HG02970 (cell line): Measurements from ENCODE around the gene LCN1.
"Not testable (repeated sequence)": the region's sequence is repeated elsewhere in the genome, so short reads cannot be mapped to it uniquely, and the experiment has no call there.

Source experiments
- ATAC-seq: cut with Tn5 transposase; IDR thresholded peaks from one replicate; pipeline ENCODE4 v1.9.1; 2021; ENCODE audit warnings: mild to moderate bottlenecking, moderate library complexity, moderate number of reproducible peaks; ENCODE audit not compliant: unreplicated experiment, low FRiP score

The LCN1 gene

DNA sequence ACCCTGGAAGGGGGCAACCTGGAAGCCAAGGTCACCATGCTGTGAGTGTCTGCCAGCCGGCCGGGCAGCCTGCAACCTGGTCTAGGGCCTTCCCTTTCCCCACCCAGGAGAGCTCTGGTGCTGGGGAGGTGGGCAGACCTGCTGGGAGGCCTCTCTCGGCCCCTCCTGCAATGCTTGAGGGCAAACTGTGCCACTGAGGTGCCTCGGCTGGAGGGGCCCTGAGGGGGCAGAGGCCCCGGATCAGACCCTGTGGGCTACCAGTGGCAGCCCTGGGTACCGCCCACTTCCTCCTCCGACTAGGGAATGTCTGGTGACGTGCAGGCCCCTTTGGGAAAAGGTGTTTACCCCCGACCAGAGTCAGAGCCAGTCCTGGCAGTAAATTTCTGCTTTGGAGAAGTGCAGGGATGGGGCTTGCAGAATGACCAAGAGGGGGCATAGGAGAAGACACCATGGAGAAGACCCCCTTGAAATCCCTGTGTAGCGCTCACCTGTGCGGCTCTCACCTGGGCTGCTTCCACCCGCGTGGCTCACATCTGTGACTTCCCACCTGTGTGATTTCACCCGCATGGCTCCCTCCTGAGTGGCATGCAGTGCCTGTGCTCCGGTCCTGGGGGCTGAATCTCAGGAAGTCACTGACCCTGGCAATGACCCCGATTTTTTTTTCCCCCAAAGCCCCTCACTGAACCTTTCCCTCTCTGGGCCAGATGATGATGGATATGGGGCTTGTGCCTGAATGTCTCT lies 1.1 kb downstream of the LCN1 start:
- ATAC-seq, result no peak

DNA sequence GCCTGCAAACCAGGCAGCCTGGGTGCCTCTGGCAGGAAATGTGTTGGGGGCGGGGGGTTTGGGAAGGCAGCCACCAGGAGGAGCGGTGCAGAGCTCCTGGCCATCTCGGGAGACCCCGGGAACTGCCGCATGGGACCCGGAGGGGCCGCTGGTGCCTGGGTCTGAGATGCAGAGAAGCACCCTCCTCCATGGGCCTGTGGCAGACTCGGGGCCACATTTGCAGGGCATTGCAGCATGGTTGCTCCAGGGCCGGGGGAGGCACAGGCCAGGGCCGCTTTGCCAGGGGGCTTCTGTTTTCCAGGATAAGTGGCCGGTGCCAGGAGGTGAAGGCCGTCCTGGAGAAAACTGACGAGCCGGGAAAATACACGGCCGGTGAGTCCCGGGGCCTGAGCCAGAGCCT lies 1.7 kb downstream of the LCN1 start:
- no peak for ATAC-seq

DNA sequence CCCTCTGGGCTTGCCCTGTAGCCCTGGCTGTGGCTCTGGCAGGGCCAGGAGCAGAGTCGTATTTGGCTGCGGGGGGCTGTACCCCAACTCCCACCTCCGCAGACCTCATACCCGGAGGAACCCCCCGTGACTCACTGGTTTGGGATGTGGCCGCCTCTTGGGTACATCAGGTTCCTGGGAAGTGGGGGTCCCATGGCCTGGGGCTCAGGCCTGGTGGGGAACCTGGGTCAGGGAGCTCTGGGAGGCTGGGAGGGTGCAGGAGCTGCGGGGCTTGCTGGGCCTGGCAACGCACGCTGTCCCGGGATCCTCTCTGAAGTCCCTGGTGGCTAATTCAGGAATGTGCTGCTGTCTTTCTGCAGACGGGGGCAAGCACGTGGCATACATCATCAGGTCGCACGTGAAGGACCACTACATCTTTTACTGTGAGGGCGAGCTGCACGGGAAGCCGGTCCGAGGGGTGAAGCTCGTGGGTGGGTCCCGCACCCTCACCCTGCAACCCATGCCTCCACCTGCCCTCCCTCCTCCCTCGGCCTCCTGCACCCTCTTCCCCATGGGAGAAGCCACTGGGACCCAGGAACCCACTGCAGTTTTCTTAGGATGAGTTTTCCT lies 2.4 kb downstream of the LCN1 start:
- no peak for ATAC-seq

DNA sequence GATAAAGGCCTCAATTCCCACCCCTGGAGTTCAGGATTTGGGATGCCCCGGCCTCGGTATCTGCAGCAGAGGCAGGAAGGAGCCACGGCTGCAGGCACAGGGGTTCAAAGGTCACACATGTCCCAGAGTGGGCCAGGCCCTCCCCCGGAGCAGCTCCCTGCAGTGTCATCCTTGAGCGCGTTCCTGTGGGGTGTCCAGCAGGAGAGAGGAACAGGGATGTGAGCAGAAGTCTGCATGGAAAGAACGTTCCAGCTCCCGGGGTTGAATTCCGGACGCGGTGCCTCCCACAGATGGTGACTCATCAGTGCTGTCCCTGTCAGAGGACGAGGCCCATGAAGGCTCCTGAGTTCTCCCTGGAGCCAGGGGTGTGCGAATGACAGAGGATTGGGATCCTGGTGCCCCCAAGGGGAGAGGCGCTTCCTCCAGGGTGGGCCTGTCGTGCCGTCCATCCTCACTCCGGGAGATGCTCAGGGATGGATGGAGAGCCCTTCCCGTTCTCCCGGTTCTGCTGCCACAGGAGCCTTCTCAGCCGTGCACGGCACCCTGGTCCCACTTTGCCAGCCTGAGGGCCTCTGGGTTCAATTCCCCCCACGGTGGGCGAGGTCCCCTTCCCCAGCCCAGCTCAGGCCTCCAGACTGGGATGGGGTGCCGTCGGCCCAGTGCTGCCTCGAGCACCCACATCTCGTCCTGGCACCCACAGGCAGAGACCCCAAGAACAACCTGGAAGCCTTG lies 3.1 kb downstream of the LCN1 start:
- no peak for ATAC-seq

DNA sequence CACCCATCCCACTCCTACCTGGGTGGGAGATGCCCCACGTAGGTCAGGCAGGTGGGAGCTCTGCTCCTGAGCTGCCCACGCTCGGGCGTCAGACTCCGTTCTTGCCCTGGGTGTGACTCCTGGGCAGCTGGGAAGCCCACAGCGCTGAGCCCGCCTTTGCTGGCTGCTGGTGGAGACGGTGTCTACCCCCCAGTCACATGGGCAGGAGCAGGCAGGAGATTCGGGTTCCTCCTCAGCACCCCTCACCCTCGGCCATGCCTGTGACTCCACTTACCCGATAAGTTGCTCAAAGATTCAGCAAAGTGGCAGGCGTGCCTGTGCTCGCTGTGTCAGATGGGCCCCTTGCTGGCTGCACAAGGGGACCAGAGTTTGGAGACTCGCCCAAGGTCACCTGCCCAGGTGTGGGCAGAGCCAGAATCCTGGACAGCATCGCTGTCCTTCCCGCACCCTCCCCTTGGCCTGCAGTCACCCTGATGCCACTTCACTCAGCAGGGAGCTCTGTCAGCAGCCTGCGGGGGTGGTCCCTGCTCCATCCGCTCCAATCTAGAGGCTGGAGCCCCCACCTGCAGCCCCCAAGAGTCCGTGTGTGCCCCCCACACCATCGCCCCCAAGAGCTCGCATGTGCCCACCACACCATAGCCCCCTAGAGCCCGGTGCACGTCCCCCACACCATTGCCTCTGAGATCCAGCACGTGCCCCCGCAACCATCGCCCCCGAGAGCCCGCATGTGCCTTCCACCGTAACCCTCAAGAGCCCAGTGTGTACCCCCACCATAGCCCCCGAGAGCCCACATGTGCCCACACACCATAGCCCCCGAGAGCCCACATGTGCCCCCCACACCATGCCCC lies 4.2 kb downstream of the LCN1 start:
- ATAC-seq, result no peak

DNA sequence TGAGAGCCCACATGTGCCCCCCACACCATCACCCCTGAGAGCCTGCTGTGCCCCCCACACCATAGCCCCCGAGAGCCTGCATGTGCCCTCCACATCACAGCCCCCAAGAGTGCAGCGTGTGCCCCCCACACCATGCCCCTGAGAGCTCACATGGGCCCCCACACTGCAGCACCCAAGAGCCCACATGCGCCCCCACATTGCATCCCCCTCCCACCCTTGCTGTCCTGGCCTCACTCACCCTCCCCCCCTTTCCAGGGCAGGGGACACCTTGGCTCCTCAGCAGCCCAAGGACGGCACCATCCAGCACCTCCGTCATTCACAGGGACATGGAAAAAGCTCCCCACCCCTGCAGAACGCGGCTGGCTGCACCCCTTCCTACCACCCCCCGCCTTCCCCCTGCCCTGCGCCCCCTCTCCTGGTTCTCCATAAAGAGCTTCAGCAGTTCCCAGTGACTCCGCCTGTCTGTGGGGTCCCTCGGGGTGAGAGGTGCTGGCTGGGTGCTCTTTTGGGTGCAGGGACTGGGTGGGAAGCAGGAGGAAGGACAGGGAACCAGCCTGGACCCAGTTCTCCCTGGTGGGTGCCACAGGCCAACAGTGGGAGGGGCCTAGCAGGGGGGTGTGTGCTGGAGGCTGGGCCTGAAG lies 5.0 kb downstream of the LCN1 start:
- no peak for ATAC-seq

DNA sequence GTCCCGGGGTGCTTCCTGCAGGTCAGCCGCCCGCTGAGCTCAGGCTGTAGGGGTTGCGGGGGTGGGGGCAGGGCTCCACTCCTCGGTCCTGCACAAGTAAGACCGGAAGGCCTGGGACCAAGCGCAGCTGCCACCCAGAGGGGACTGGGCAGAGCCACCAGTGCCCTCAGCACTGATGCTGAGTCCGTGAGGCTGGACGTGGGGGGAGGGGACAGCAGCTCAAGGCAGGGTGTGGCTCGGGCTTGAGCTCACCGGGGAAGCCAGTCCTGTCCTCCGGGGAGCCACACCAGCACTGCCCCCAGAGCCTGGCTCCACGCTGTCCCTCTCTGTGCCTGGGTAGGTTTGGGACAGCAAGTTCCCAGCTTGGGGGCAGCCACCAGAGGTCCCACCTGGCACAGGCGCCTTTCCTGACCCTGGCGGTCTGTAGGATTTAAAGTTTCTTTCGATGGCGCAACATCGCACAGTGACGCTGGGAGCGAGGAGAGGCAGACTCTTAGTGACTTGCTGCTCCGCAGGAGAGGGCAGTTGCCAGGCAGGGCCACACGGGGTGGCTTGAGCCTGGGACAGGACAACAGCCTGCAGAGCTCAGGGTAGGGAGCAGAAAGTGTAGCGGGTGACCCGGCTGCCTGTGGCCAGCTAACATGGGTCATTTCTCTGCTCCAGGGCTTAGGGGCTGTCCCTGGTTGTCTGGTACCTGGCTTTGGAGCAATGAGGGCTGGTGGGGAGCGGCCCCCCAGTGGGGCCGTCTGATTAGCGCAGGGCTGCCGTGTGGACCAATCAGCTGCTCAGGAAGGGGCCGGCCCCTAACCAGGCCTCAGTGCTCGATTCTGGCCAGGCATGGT lies 5.7 kb downstream of the LCN1 start:
- ATAC-seq, result no peak

DNA sequence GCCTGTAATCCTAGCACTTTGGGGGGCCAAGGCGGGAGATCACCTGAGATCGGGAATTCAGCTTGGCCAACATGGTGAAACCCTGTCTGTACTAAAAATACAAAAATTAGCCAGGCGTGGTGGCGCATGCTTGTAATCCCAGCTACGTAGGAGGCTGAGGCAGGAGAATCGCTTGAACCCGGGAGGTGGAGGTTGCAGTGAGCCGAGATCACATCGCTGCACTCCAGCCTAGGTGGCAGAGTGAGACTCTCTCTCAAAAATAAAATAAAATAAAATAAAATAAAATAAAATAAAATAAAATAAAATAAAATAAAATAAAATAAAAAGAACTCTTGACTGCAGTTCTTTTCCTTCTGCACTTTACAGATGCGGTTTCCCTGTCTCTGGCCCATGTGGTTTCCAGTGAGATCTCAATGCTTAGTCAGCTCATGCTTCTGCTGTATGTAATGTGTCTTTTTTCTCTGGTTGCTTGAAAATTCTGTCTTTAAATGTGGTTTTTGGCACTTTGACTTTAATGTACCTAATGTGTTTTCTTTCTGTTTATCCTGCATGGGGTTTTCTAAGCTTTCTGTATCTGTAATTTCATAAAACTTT lies 7.7 kb downstream of the LCN1 start:
- ATAC-seq, result not testable (repeated sequence)

DNA sequence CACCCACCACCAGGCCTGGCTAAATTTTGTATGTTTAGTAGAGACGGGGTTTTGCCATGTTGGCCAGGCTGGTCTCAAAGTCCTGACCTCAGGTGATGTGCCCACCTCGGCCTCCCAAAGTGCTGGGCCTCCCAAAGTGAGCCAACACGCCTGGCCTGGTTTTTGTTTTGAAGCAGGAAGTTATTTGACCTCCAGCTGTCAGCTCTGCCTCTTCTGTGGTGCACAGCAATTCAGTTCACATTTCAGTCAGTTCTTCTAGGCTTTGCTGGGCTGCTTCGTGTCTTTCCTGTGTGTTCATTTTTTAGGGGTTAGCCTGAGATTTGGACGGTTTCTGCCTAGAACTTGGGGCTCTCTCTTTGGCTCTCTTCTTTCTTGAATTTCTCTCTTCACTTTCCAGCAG lies 8.9 kb downstream of the LCN1 start:
- ATAC-seq, result no peak

DNA sequence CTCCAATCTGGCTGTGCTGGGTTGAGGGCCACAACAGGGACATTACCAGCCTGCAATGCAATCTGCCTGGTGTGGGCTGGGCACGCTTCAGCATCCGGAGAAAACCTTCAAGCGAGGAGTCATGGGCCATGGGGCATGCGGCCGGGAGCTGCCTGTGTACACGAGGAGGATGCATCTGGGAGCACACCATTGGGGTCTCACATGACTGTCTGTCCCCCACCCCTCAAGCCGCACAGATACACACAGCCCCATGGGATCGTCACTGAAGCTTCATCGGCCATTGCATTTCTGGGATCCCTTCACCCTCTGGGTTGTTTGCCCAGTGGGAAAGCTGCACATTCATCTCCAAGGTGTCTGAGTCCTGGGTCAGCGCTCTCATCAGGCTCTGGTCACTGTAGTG lies 9.9 kb downstream of the LCN1 start:
- no peak for ATAC-seq

DNA sequence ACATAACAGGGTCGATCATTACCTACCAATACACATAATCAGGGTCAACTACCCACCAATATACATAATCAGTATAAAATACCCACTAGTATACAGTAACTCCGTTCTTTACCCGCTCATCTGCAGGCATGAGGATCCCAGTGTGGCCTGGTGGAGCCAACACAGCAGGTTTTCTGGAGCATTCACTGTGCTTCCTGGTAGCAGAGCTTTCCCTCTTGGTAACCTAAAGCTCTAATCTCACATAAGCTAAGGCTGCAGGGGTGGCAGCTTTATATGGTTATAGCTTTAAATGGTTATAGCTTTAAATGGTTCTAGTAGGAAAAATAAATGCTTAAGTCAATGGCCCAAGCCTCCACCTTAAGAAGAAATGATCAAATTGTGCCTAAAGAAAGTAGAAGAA lies 11.9 kb downstream of the LCN1 start:
- no peak for ATAC-seq

DNA sequence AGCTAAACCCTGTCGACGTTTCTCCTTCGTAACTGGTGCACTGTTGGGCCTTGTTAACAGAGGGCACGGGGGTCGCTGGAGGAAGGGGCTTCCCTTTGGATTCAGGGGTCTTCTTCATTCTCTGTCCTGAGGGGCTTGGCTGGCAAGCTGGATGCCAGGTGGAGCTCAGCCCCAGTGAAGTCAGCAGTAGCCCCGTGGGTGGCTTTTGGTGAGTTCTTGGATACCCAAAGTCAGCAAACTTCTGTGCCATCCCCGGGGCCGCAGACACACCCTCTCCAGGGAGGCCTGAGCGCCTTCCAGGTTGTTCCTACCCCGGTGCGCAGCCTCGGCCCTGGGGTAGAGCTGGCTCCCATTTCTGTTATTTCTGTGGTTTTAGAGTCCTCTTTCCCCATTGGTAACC lies 12.4 kb downstream of the LCN1 start:
- no peak for ATAC-seq

DNA sequence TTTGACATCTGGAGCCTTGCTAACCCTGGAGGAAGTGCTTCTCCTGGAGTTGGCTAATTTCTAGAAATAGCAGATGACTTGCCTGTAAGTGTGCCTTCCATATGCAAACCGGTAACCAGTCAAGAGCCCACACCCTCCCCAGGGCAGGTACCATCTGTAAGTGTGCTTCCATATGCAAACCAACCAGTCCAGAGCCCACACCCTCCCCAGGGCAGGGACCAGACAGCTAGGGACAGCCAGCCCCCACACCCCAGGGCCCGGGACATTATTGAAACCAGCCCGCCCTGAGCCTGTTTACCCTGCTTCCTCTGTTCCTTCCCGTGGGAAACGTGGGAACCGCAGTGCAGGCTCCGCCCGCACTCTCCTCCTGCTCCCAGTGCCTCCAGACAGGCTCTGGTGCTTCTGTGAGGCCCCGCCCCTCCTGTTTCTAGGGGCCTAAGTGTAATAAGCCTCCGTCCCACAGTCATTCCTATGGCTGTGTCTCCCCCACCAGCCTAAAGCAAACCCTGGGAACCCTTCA lies 13.0 kb downstream of the LCN1 start:
- ATAC-seq, result not testable (repeated sequence)

DNA sequence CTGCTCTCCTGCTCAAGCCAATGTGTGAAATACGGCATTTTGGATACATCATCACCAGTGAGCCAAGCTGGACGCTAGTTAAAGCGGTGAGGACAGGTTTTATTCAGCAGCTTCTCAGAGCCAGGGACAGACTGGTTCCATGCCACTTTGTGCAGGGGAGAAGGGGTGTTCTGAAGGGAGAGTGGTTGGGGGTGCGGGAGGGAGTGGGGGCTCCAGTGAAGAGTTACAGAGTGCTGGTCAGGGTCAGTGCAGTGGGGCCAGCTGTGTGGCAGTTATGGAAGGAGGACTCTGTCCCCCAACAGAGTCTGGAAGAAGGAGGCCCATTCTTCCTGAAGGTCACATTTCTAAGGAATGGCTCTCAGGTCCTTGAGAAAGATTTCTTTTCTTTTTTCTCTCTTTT lies 13.6 kb downstream of the LCN1 start:
- not testable (repeated sequence) for ATAC-seq

DNA sequence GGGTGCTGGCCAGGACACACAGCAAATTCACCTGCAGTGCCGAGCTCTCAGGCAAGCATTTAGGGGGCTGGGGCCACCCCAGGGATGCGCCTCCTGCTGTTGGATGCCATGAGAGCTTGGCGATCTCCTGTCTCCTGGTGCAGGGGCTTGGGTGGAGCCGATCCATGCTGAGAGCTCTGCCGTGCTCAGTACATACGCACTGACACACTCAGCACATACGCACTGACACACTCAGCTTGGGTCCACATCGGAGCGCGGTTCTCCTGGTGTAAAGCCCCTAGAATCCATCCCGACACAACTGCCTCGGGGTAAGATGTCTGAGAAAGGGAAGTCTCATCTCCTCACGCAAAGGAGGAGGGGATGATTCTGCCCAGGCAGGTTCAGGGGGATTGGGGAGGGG lies 14.4 kb downstream of the LCN1 start:
- ATAC-seq, result not testable (repeated sequence)

DNA sequence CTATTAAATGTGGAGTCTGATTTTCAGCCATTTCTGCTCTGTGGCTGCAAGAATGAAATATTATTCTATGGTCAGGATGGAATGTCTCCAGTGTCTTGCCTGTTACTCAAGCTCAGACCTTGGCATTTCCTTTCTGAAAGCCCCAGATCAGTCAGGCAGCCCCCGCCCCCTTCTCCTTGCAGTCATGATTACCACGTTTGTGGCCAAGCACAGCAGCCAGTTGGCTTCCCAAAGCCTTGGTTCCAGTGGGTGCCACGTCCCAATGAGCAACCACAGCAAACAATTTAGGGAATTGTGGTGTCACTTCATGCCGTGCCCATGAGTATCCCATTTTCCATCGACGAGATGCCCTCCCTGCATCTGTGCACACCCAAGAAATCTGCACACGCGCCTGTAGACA lies 15.0 kb downstream of the LCN1 start:
- ATAC-seq, result no peak

DNA sequence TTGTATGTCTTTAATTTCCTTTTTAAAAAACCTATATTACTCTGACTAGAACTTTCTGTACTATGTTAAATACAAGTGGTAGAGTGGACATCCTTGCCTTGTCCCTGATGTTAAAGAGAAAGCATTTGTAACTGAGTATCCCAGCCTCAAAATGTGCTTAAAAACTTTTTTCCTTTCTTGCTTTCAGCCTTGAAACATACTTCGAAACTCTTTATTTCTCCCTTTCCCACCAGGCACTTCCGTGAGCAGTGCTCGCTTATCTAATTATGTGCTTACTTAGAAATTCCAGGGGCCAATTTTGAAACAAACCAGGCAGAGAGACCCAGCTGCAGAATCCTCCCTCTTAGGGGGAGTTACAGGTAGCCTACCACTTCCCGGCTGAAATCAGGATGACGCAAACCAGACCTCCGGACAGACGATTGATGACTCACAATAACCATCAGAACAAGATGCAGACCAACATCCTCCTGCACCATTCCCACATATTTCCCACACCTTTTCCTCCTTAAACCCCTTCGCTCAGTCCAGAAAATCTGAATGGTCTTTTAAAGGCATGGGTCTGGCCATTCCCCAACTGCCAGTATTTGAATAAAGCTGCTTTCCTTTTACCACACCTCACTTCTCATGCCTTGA lies 22.1 kb downstream of the LCN1 start:
- not testable (repeated sequence) for ATAC-seq

DNA sequence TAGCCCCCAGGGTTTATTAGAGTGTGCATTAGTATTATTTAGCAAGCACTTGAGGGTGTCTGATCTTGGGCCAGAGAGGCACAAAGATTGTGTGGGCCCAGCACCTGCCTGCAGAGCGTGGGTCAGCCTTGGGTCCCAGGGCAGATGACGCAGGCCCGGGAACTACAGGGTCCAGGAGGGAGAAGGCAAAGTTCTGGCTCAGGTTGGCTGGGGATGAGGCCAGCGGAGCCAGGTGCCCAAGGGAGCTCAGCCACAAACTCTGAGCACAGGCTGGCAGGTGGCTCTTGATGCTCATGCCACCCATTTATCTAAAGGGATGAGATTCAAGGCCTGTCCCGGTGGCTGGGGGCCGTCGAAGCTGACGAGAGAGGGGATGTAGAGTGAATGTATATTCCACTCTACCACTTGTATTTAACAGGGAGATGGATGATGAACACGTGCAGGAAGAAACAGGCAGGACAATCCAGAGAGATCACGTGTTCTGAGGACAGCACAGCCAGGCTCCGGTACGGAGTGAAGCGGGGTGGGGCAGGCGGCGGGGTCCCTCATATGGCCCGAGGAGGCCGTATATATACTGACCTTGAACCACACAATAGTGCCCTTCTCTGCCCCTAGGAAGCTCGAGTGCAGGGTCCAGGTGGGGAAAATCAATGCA lies 23.9 kb downstream of the LCN1 start:
- ATAC-seq, result no peak
